RPMI7951 (cell line): ENCODE data around the gene CCDC57. TPM values are rescaled to one million over a fixed set of nuclear protein-coding genes. Genes with fewer than 3 reads are reported as not detected.
A peak's percentile ranks its signal among the peaks of the same experiment; 100 is the strongest.
"Not testable (repeated sequence)": the region's sequence is repeated elsewhere in the genome, so short reads cannot be mapped to it uniquely, and the experiment has no call there.

Source experiments
- DNase-seq: peaks from one replicate; pipeline ENCODE4 v3.0.0-alpha.2; 2012; ENCODE audit warnings: low read depth
- total RNA-seq: library from RNA; depleted of rRNA; stranded (reverse); fragments of >200 nt; shearing (Covaris generic); gene quantifications from 2 replicates; pipeline ENCODE4 v1.2.3, GENCODE V29; 2014

Gene CCDC57
- total RNA-seq, 1 experiment from 2014 or later: 3.7 TPM

DNA sequence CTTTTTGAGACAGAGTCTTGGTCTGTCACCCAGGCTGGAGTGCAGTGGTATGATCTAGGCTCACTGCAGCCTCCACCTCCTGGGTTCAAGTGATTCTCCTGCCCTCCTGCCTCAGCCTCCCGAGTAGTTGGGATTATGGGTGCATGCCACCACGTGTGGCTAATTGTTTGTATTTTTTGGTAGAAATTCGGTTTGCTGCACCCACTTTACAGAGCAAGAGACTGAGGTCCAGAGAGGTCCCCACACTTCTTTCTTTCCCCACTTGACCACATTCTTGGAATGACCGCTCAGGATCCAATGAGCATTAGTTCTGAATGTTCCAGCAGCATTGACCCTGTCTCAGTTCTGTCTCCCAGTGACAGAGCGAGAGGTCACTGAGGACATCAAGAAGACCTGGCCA lies 10.9 kb upstream of the CCDC57 start:
- DNase-seq: no peak

DNA sequence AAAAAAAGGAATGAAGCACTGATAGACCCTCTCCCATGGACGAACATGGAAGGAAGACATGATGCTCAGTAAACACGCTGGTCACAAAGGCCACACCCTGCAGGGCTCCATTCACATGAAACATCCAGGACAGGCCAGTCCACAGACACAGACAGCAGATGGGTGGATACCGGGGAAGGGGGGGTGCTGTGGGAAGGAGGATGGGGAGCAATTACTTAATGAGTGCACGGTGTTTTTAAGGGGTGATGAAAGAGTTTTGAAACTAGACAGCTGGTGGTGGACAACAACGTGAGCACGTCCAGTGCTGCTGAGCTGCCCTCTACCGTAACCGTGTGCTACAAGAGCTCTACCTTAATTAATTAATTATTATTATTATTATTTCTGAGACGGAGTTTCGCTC lies 10.2 kb upstream of the CCDC57 start:
- no peak for DNase-seq

DNA sequence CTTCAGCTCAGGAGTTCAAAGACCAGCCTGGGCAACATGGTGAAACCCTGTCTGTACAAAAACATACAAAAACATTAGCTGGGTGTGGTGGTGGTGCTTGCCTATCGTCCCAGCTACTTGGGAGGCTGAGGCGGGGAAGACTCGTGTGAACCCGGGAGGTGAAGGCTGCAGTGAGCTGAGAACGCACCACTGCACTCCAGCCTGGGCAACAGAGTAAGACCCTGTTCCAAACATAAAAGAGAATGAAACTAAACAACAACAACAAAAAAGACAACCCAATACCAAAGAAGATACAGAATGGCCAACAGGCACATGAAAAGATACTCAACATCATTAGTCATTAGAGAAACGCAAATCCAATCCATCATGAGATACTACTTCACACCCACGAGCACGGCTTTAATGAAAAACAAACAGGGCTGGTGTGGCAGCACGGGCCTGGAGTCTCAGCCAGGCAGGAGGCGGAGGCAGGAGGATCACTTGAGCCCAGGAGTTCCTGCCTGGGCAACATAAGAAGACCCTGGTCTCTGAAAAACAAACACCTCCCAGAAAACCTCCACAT lies 8.8 kb upstream of the CCDC57 start:
- no peak for DNase-seq

DNA sequence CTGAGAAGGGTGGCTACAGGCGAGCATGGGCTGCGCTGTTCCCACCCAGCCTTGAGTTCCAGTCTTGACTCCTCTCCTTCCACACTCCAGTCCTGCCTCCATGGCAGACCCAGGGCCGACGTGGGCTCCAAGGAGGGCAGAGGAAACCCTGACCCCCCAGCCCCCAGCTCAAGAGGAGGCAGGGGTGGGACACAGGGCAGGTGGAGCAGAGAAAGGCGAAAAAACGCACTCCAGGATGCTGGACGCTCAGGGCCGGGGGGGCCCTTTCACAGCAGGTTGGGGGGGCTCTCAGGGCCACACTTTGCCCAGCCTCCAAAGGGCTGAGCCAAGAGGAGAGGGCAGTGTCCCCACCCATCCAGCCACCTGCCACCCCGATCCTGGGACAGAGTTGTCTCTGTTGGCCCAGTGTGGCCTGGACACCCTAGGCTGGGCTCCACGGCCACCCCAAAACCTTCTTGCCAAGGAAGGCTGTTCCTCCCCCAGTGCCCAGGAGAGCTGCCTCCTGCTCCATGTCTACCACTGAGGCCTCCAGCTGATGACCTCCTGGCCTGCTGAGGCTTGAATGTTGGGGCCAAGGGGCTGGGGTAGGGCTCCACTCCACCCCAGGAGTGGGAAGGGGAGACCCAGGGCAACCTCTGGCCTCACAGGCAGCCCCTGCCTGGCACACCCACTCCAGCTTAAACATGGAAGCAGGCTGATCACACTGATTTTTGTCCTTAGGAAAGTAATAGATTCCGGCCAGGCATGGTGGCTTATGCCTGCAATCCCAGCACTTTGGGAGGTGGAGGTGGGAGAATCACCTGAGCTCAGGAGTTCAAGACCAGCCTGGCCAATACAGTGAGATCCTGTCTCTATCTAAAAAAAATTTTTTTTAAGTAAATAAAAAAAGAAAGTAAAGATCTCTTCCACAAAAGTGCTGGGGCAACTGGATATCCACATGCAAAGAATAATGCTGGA lies 7.4 kb upstream of the CCDC57 start:
- DNase-seq: no peak

DNA sequence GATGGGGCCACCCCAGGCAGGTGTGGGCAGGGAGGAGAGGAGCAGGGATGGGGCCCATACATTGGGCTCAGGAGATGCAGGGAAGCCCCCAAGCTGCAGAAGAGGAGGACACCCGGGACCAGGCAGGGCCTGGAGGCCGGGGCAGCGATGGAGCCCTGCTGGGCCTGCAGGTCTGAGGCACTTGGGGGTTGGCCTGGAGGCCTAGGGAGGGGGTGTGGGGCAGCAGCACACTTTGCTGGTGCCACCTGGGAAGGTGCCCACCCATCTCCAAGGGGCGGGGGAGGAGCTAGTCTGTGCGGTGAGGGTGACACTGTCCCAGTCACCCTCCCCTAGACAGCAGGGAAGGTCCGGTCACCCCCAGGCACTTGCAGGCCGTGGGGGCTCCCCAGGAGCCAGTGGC lies 6.4 kb upstream of the CCDC57 start:
- no peak for DNase-seq

DNA sequence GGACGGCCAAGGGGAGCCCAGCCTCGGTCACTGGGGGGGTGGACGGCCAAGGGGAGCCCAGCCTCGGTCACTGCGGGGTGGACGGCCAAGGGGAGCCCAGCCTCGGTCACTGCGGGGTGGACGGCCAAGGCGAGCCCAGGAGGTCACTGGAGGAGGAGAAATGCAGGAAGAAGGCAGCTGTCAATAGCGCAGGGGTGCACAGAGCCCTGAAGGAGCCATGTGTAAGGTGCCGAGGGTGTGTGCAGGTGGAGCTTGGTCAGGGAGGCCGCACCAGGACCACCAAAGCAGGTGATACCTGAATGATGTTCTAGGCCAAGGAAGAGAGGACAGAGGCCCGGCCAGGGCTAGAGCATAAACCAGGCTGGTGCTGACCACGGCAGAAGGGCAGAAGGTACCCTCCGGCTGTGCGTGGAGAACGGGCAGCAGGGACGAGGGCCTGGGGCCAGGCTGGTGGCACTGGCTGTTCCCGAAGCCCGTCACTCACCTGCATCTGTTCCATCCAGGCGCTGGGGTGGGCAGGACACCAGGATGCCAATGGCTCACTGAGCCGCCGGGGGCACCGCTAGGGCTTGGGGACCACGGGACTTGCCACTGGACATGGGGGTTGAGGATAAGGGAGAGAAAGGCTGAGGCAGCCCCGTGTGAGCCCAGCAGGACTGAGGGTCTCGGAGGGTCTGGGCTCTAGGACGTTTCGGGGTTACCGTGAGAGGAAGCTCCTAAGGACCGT lies 5.9 kb upstream of the CCDC57 start:
- no peak for DNase-seq

DNA sequence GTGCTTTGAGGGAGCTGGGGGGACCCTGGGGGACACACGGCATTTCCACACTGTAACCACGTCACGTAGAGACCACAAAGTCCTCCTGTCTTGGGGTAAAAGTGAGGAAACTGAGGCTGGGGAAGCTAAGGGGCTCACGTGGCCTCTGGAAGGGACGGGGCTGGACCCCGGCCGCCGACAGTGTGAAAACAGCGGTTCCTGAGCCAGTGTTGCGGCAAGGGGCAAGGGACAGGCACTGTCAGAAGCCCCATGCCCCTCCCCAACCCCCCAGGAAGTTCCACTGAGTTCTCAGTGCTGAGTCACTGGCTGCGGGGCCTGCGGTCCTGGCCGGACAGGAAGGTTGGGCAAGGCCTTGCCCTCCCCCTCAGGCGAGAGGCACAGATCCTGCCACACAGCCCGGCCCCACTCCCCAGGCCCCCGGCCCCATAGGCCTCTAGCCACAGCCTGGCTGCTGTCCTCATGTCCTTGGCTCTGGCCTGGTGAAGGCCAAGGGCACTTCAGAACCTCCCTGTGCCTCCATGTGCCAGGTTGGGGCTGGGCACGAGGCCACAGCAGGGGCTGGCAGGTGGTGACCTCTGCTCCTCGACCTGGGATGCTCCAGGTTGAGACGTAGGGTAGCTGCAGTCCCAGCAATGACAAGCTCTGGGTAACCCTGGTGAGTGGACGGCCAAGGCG lies 5.0 kb upstream of the CCDC57 start:
- peak; percentile 96 for DNase-seq

DNA sequence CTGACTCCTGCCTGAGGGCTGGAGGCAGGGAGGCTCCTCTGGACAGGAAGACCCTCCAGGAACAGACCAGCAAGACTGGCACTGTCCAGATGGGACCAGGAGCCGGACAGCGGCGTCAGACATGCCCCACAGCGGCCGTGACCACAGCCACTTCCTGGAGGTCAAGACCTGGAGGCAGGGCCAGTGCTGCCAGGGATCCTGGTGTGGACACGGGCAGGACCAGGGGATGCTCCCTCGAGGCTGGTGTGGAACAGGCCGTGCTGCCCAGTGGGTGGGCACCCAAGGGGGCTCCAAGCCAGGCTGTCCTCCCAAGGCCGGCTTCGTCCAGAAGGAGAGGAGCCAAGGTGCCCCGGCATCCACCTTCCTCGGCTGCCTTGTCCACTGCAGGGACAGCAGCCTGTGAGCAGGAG lies 4.5 kb upstream of the CCDC57 start:
- peak; percentile 92 for DNase-seq

DNA sequence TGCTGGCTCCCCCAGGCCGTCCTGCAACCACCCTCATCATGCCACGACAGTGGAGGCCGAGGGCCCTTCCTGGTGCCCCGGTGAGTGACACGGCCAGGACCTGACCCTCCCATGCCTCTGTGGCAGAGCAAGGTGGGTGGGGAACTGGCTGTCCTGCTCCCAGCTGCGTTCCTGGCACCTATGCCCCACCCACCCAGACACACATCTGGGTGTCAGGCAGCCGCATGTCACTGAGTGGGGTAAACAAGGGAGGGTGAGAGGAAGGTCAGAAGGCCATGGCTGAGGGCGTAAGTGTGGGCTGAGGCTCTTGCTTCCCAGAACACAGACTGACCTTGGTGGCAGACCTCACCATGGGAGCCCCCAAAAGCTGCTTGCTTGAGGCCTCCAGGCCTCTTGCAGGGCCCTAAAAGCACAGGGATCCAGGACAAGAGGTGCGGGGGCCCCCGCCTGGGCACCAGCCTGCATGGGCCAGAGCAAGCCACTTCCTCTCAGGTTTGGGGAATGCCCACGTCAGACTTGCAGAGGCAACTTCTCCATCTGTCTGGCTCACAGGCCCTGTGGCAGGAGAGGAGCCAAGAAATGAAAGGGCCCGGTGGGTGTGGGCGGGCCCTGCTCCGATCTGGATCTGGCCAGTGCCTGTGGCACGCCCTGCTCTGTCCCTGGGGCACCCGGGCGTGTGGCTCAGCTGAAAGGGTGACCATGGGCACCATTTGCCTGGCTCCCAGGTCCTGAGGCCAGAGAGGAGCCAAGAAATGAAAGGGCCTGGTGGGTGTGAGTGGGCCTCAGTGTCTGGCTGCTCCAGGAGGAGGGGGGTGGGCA lies 3.9 kb upstream of the CCDC57 start:
- peak; percentile 95 for DNase-seq

DNA sequence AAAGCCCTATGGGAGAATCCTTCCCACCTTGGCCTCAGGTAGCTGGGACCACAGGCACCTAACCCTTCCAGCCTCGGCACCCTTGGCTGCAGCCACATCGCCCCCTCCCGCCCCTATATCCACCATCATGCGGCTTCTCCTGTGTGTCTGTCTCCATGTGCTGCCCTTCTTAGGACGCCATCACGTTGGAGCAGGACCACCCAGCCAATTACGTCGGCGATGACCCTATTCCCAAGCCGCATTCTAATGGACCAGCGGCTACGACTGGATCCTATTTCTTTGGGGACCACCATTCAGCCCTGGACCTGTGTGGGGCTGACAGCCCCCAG lies 3.3 kb upstream of the CCDC57 start:
- no peak for DNase-seq

DNA sequence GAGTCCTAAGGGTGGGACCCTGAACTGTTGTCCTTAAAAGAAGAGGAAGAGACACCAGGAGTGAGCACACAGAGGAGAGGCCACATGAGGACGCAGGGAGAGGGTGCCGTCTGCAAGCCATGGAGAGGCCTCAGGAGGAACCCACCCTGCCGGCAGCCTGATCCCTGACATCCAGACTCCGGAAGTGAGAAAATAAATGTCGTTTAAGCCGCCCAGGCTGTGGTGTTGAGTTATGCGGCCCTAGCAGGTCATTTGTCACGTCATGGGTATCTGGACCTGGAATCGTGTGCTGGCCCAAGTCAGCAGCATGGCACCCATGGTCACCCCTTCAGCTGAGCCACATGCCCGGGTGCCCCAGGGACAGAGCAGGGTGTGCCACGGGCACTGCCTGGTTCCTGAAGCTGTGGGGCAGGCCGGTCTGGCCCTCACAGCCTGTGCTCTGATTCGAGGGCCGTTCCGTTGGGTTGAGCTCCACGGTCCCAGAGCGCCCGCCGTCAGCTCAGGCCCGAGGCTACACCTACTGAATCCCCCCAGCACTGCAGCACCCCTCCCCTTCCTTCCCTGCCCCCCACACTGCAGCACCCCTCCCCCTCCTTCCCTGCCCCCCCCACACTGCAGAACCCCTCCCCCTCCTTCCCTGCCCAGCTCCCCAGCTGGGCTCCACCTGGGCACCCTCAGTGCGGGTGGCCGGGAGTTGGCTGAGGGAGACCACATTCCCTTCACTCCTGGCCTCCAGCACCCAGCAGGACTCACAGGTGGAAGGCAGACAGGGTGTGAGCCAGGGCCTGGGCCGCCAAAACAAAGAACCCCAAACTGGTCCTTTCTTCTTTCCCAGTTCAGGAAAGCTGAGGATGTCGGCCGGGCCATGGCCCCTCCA lies 2.7 kb upstream of the CCDC57 start:
- no peak for DNase-seq

DNA sequence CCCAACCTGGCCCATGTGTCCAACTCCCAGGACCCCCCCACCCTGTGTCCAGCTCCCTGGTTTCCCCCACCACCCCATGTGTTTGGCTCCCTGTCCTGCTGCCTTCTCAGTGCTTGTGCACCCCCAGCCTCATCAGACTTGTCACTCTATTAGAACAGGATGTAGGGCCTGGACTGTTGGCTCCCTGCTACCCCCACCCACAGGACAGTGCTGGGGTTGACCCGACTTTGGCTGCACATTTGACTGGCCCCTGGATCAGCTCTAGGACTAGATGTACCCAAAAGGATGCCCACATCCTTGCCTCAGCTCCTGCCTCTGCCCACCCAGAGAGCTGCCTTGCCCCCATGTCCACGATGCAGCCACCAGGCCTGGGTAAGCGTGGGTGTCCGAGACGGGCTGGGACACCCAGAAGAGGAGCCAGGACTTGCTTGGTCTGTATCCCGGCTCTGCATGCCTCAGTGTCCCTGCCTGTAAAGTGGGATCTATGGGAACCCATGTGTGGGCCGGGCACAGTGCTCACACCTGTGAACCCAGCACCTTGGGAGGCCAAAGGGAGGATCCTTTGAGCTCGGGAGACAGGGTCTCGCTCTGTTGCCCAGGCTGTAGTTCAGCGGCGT lies 1.5 kb upstream of the CCDC57 start:
- no peak for DNase-seq

DNA sequence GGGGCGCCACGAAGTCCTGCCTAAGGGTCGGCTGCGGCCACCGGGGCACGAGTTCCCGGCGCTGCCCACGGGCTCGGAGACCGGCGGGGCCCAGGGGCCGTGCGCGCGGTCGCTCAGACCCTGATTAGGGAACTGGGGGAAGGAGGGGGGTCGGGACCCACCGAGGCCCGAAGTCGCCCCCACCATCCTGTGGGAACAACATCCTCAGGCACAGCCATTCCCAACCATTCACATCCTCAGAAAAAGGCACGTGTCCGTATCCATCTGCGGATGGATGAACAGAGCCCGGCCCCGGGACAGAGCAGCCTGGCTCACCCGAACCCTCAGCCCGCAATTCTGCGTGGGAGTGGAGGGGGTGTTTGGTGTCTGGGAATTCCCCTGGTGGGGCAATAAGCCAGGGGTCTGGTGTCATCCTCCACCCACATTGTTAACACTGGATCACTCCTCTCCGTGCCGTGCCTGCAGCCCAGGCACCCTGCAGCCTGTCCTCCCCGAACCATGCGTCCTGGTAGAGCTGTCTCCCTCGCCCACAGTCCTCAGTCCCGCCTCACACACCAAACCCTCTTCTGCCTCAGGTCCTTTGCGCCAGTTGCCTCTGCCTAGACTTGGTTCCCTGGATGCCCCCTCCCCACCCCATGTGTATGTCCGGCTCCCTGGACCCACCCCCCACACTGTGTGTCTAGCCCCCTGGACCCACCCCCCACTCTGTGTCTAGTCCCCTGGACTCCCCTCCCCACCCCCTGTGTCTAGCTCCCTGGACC lies 789 bp upstream of the CCDC57 start:
- DNase-seq: peak; percentile 87

DNA sequence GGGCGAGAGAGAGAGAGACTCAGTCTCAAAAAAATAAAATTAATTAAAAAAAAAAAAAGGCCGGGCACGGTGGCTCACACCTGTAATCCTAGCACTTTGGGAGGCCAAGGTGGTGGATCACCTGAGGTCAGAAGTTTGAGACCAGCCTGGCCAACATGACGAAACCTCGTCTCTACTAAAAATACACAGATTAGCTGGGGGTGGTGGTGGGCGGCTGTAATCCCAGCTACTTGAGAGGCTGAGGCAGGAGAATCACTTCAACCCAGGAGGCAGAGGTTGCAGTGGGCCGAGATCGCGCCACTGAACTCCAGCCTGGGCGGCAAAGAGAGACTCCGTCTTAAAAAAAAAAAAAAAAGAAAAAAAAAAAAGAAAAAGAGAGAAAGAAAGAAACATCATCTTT lies 2.0 kb downstream of the CCDC57 start:
- DNase-seq: not testable (repeated sequence)

DNA sequence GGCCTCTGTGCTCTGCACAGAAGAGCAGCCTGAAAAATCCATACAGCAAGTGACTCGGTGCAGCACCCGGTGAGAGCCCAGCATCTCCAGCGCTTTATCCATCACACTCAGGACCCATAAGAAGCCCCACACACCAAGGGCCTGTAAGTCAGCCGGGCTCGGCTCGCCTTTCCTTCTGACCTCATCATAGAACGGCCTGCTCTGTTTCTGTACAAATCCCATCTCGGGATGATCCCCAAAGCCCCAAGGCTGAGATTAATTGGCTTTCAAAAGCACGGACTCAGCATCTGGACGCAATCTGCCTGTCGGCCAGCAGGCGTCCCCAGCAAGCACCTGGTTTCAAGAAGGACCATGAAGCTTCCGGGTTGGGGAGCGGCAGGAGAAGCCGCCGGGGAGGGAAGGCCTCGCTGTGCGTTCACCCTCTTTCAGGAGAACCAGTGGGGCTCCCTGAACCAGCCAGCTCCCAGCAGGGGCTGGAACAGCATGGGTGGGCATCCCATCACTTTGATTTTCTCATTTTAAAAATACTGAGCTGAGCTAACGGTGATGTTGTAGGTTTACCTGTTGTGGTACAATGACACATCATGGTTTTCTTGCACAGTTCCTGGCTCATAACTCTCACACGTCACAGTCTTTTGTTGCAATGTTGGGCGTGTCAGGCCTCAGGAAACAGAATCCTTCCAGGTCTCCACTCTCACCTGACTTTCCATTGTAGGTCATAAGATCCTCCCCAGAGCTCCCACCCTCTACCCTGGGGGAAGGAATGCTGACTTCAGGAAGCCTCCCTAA lies 6.7 kb downstream of the CCDC57 start:
- DNase-seq: peak; percentile 82

DNA sequence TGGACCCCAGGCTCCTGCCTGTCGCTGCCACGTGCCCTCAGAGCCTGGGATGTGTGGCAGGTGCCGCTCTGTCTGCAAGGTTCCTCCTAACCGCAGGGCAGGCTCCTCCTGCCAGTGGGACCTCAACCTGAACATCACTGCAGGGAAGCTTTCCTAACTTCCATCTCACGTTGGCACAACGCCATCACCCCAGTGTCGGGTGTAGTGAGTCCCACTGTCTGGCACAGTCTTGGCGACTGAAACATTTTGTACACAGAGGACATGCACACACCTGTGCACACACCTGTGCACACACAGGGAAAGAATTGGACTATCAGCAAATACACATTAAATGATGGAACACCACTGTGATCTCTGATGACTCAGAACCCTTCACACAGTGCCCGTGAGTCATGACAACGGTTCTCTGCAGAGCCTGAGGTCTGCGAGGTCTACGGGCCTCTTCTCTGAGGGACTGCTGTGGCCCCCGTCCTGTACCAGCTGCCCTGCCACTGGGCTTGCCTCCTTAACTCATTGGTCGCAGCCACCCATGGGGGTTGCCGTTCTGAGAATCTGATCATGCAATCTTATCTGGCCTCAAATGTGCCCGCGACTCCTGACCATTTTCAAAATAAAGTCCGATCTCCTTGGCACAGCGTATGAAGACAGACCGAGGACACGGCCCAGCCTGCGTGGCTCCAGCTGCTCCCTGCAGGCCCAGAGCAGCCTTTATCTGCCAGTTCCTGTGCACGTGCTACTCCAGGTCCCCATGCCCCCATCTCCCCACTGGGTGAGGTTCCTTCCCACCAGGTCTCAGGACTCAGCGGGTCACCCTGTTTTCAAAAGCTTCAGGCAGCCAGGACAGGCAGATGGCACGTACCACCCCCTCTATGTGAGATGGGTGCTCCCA lies 7.6 kb downstream of the CCDC57 start:
- DNase-seq: peak; percentile 83

DNA sequence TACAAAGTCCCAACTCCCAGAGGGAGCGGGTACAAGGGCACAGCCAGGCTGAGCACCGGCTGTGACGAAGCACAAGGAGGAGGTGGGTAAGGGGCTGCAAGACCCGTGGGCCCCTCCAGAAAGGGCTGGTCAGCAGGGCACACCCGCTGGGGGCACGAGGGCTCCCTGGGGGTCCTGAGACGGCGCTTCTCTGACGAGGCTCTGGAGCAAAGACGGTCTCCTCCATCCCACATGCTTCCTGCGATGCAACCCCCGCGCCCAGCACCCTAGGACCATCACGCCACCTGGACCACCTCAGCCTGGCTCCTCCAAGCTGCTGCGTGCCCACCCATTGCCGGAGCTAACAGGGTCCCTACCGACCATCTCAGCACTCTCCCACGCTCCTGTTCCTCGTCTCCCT lies 8.7 kb downstream of the CCDC57 start:
- DNase-seq: no peak
